GM23248 (cell line): ENCODE measurements around the gene OTX2. TPM values are rescaled to one million over a fixed set of nuclear protein-coding genes. Genes with fewer than 3 reads are reported as not detected.
A peak's percentile ranks its signal among the peaks of the same experiment; 100 is the strongest.

Experiments used
- DNase-seq: peaks from one replicate; pipeline ENCODE4 v3.0.0-alpha.2; 2015
- H2AFZ ChIP-seq: fragments of 200-600 bp; sonication (generic); 2 replicates; pipeline ENCODE4 v1.6.1; 2016; ENCODE audit warnings: antibody characterized with exemption
- H3F3A ChIP-seq: fragments of 200-600 bp; sonication (generic); 2 replicates; pipeline ENCODE4 v1.6.1; 2016; ENCODE audit warnings: mild to moderate bottlenecking, antibody characterized with exemption, mixed run types; ENCODE audit not compliant: insufficient read depth
- H3K27ac ChIP-seq: fragments of 200-600 bp; sonication (generic); 2 replicates; pipeline ENCODE4 v1.5.1; 2016; ENCODE audit warnings: mild to moderate bottlenecking
- H3K27me3 ChIP-seq: fragments of 200-600 bp; sonication (generic); replicated peaks from 2 replicates; pipeline ENCODE4 v1.6.1; 2016; ENCODE audit warnings: mild to moderate bottlenecking; ENCODE audit not compliant: insufficient read depth
- H3K36me3 ChIP-seq: fragments of 200-600 bp; sonication (generic); 2 replicates; pipeline ENCODE4 v1.6.1; 2016; ENCODE audit warnings: low read depth, mild to moderate bottlenecking
- H3K4me1 ChIP-seq: fragments of 200-600 bp; sonication (generic); 2 replicates; pipeline ENCODE4 v1.6.1; 2016; ENCODE audit warnings: mild to moderate bottlenecking; ENCODE audit not compliant: insufficient read depth
- H3K4me2 ChIP-seq: fragments of 200-600 bp; sonication (generic); one replicate; pipeline ENCODE4 v1.6.1; 2016; ENCODE audit warnings: mild to moderate bottlenecking; ENCODE audit not compliant: unreplicated experiment
- H3K4me3 ChIP-seq: fragments of 200-600 bp; sonication (generic); 2 replicates; pipeline ENCODE4 v1.5.1; 2016; ENCODE audit warnings: mild to moderate bottlenecking
- H3K79me2 ChIP-seq: fragments of 200-600 bp; sonication (generic); 2 replicates; pipeline ENCODE4 v1.6.1; 2016; ENCODE audit warnings: mild to moderate bottlenecking; ENCODE audit not compliant: insufficient read depth
- H3K9ac ChIP-seq: fragments of 200-600 bp; sonication (generic); 2 replicates; pipeline ENCODE4 v1.6.1; 2016; ENCODE audit warnings: mild to moderate bottlenecking
- H3K9me2 ChIP-seq: fragments of 200-600 bp; sonication (generic); 2 replicates; pipeline ENCODE4 v1.6.1; 2016; ENCODE audit warnings: mixed run types, mild to moderate bottlenecking, moderate library complexity; ENCODE audit not compliant: insufficient read depth
- H3K9me3 ChIP-seq: fragments of 200-600 bp; sonication (generic); one replicate; pipeline ENCODE4 v1.6.1; 2017; ENCODE audit warnings: low read depth
- H4K20me1 ChIP-seq: fragments of 200-600 bp; sonication (generic); 2 replicates; pipeline ENCODE4 v1.6.0; 2016; ENCODE audit not compliant: insufficient read depth
- EZH2 ChIP-seq: fragments of 200-600 bp; sonication (generic); IDR thresholded peaks from 2 replicates; pipeline ENCODE4 v1.6.1; 2018; ENCODE audit warnings: antibody characterized with exemption, mild to moderate bottlenecking; ENCODE audit not compliant: insufficient read depth, poor library complexity, severe bottlenecking
- EZH2phosphoT487 ChIP-seq: fragments of 200-600 bp; sonication (generic); IDR thresholded peaks from 2 replicates; pipeline ENCODE4 v1.6.1; 2018; ENCODE audit warnings: antibody characterized with exemption, moderate library complexity, mild to moderate bottlenecking, low read depth; ENCODE audit not compliant: insufficient read depth
- WGBS, 2 experiments: methylation state at CpG; one replicate each; pipeline ENCODE4 v1.1.6; 2015 to 2017; ENCODE audit warnings: low lambda C conversion rate in 2 of 2, low coverage in 1 of 2; ENCODE audit errors: missing lambda C conversion rate in 2 of 2; 5-methylcytosine and 5-hydroxymethylcytosine counted together
- in situ Hi-C: fragments of 300-500 bp; cut with MboI; formaldehyde crosslinking; loops from 2 replicates; pipeline ENCODE4 v1.15.0; 2020
- polyA plus RNA-seq: library from polyadenylated mRNA; unstranded; fragments of >200 nt; fragmentation: Nextera tagmentation; extraction: Ambion mirVana; gene quantifications from 2 replicates; pipeline ENCODE4 v1.2.1, GENCODE V29; 2016
- total RNA-seq: library from RNA; depleted of rRNA; stranded (reverse); fragments of >200 nt; shearing (Covaris generic); gene quantifications from 2 replicates; pipeline ENCODE4 v1.2.3, GENCODE V29; 2014

The OTX2 gene
- total and polyA plus RNA-seq, 2 experiments from 2014 or later: not detected

DNA sequence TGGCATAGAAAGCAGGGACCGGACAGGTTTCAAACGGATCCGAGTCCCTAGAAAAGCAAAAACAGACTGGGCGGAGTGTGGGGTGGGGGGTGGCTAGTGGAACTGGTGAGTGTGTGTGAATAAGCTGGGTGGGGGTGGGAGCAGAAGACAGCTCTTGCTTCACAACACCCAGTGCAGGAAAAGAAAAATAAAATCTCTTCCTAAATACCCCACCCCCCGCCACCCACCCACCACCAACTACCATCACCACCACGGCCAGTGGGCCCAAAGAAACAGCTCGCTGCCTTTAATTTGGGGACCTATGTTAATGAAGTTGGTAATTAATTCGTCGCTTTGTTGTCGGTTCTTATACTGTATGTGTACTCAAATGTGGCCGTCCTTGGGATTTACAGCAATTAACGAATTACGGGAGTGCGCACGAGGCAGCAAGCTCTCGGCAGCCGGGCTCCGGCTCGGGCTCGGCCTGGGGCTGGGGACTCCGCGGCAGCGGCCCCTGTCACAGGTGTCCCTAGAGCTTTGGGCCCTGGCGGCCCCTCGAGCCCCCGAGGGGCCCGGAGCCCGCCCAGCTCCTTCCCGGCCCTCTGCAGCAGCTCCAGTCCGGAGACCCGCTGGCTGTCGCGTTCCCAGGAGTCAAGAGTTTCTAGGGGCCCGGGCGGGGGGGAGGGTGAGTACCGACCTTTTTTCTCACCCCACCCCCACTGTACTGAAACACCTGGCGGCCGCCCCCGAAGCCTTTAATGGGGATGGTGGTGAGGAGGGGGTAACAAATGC is 1.5 kb upstream of the OTX2 start:
- peaks cover 94% of the 10 kb centered on the region for H3K27me3 ChIP-seq
- no peak overlapping the region for H3K4me2 ChIP-seq
- no peaks in the 10 kb centered on the region for H3K4me1 ChIP-seq

DNA sequence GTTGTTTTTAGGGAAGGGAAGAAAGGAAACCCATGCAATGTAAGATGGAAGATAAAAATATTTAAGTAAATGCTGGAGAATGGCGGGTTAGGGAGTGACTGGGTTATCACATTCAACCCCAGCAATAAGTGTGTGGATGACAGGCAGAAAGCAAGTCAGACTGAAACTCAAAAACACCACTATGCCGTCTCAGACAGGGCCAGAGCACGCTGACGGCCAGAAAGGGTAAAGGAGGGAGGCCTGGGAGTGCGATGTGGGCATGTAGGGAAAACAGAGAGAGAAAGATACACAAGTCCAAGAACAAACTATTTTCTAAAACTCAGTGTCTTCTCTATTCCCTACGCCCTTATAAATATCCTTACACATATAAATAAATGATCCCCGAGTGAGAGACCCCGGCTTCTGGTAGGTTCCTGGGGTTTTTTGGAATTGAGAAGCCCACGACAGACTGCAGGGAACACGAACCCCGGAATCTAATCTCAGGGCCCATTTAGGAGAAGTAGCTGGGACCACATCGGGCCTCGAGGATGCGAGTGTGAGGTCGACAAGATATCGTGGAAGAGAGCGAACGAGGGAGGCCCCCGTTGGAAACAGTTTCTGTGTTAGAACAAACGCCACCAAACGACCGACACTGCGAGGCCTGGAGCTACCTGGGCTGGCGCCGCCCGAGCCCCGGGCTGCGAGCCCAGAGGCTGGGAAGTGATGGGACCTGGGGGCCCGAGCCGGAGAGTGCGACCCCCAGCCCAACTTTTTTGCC is 735 bp upstream of the OTX2 start:
- H3K9ac ChIP-seq: no peak overlapping the region
- no peaks in the 10 kb centered on the region for H3K36me3 ChIP-seq
- H3K4me2 ChIP-seq: no peak overlapping the region
- no peaks in the 10 kb centered on the region for H3K9me2 ChIP-seq
- no peaks in the 10 kb centered on the region for H3K79me2 ChIP-seq
- no peak overlapping the region for H3K27ac ChIP-seq
- no peak overlapping the region for H3K4me3 ChIP-seq
- TF ChIP-seq EZH2: peak; percentile 51
- TF ChIP-seq EZH2phosphoT487: no peak
- H3F3A ChIP-seq: no peaks in the 10 kb centered on the region
- H4K20me1 ChIP-seq: no peaks in the 10 kb centered on the region
- in situ Hi-C loops: no loop called here
- WGBS, 2 experiments: 5 to 6% methylated on average over 28 to 31 of the region's 31 CpGs
- no peaks in the 10 kb centered on the region for H3K4me1 ChIP-seq
- H3K27me3 ChIP-seq: peaks cover 94% of the 10 kb centered on the region
- no peaks in the 10 kb centered on the region for H3K9me3 ChIP-seq
- DNase-seq: no peak
- no peak overlapping the region for H2AFZ ChIP-seq

More for the DNA sequence above, 1.5 kb upstream of the OTX2 start:
- no peak for DNase-seq
- Histone ChIP-seq H3K9me2 (no peaks in the 10 kb centered on the region), H3K9ac (no peak overlapping the region), H3K36me3 (no peaks in the 10 kb centered on the region), H3F3A (no peaks in the 10 kb centered on the region), H3K4me3 (no peak overlapping the region), H3K9me3 (no peaks in the 10 kb centered on the region), H4K20me1 (no peaks in the 10 kb centered on the region), H3K27ac (no peak overlapping the region), H3K79me2 (no peaks in the 10 kb centered on the region), H2AFZ (no peak overlapping the region)
- in situ Hi-C loops: no loop called here
- 9% methylated on average over 31 to 33 of the region's 39 CpGs for WGBS, 2 experiments
- TF ChIP-seq EZH2 (no peak), EZH2phosphoT487 (no peak)

DNA sequence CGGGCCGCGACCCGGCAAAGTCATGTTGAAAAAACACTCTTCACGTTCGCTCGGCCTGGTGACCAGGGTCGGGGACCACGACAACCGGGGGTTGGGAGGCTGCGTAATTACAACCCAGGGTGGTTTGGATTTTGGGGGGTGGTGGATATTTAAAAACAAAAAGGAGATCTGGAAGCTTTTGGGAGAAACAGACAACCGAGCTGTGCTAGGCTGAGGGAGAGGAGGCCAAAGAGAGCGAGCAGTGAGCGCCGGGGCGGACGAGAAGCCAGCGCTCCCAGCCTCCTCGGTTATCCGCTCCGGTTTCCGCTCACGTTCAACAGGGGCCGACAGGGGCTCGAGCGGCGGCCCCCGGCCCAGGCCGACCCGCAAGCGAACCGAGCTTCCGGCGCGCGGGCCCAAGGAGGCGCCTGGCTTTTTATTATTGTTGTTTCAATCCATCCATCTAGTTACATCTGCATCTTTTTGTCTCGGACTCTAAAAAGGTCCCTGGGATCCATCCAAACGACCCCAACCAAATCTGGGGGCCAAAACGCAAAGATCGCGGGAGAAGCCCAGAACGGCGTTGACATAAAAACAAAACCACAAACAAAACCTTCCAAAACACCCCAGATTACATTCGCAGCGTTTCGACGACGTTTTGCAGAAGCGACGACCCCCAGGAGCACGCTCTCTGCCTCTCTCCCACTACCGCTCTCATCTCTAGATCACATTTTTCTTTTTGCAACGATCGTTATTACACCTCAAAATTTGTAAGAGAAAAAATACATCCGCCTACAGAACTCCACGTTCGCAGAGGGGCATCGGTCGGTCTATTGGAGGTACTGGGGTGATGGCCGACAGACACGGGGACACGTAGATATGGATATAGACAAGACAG is 771 bp downstream of the OTX2 start:
- Histone ChIP-seq H3K36me3 (no peaks in the 10 kb centered on the region), H3K9me3 (no peaks in the 10 kb centered on the region), H4K20me1 (no peaks in the 10 kb centered on the region), H3K27me3 (peaks cover 92% of the 10 kb centered on the region), H3F3A (no peaks in the 10 kb centered on the region), H3K79me2 (no peaks in the 10 kb centered on the region), H3K9ac (no peak overlapping the region), H3K4me3 (no peak overlapping the region), H3K4me1 (no peaks in the 10 kb centered on the region), H3K9me2 (no peaks in the 10 kb centered on the region), H3K4me2 (no peak overlapping the region), H3K27ac (no peak overlapping the region), H2AFZ (no peak overlapping the region)
- no peak for DNase-seq
- in situ Hi-C loops: no loop called here
- 15 to 16% methylated on average over 58 to 60 of the region's 63 CpGs for WGBS, 2 experiments
- TF ChIP-seq EZH2phosphoT487 (no peak), EZH2 (no peak)
